Measurements from ENCODE around the gene IQUB. TPM values are rescaled to one million over a fixed set of nuclear protein-coding genes. Genes with fewer than 3 reads are reported as not detected.
"Not testable (repeated sequence)": the region's sequence is repeated elsewhere in the genome, so short reads cannot be mapped to it uniquely, and the experiment has no call there.

The IQUB gene
- total RNA-seq: 0.19 and 0.29 TPM in 2 replicates

DNA sequence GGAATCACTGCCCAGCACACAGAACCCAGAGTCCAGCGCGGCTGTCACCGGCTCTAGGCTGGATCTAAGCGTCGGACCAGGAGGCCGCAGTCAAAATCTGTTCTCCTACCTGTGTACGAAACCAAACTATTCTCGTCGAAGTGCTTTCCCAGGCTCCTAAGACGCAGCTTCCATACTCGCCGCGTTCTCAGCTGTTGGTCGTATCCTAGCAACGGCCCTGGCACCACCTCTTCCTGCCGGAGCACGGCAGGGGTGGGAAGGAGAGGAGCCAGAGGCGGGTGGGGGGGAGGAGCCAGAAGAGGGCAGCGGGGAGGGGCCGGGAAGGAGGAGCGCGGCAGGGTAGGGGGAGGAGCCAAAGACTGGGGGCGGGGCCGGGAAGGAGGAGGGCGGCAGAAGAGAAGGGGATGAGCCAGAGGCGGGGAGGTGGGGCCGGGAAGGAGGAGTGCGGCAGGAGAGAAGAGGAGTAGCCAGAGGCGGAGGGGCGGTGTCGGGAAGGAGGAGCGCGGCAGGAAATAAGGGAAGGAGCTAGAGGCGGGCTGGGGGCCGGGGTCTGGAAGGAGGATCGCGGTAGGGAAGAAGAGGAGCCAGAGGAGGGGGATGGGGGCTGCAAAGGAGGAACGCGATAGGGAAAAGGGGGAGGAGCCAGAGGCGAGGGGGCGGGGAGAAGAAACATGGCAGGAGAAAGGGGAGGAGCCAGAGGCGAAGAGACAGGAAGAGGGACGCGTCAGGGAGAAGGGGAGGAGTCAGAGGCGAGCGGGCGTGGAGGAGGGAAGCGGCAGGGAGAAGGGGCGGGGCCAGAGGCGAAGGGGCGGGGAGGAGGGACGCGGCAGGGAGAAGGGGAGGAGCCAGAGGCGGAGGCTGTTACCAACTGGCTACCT, at the start of gene IQUB:
Gene IQUB (minus strand): TSS at position 213 of the 878 bp plus-strand sequence. CDS start 22,255 bp downstream, outside the sequence.
- peak; percentile 81 for DNase-seq (ENCODE audit: extremely low read depth, low read depth, low spot score)

- no peak for DNase-seq (ENCODE audit: extremely low read depth, low read depth, low spot score)
Measured at GRCh38 chr7:123583821-123584220, 49.4 kb upstream of the IQUB start.

DNA sequence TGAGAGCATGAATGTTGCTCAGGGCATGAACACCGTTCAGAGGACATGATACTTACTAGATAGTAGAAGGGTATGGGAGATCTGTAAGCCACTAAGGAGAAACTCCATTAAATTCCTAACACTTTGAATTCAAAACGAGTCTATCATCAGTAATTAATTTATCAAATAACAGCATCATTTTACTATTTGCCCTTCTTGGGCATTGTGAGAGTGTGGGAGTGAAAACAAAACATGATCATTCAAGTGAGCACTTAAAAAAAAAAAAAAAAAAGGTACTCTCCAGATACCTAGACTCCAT, 46.7 kb upstream of the IQUB start:
- no peak for DNase-seq (ENCODE audit: extremely low read depth, low read depth, low spot score)

GRCh38 chr7:123580406-123581161, 46.2 kb upstream of the IQUB start:
- no peak for DNase-seq (ENCODE audit: extremely low read depth, low read depth, low spot score)

DNA sequence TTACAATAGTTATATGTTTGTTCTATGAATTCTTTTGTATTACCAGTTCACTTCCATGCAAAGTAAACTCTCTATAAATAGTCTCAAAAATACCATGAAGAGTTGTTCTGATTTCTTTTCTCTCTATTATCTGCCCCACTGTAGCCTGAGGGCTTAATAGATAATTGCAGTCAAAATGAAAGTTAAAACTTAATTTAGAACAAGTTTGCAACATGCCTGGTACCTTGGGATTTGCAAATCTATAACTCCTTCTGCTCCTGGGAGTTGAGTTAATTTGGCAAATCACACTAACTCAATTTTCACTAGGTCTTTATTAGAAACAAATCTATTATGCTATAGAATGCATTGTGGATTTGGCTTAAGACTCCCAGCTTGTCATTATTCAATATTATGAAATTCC, 45.0 kb upstream of the IQUB start:
- DNase-seq (ENCODE audit: extremely low read depth, low read depth, low spot score): no peak

- no peak for DNase-seq (ENCODE audit: extremely low read depth, low read depth, low spot score)
Measured at GRCh38 chr7:123573896-123574467, 39.6 kb upstream of the IQUB start.

DNA sequence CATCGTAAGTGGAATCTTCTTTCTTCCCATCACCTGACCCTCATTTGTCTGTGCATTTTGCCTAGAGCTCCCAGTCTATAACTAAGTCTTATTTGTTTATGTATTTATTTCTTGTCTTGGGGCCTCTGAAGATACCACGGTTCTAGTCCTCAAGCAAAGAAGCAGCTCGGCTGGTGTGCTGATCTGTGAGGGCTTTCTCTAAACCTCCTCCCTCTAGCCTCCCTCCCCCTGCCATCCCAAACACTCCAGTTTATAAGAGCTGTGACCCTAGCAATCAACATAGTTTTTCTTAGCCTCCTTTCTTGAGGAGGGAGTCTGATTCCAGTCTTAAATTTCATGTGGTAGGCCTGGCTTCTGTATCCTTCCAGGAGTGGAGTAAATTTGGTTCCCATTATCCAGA, 38.9 kb upstream of the IQUB start:
- no peak for DNase-seq (ENCODE audit: extremely low read depth, low read depth, low spot score)

DNA sequence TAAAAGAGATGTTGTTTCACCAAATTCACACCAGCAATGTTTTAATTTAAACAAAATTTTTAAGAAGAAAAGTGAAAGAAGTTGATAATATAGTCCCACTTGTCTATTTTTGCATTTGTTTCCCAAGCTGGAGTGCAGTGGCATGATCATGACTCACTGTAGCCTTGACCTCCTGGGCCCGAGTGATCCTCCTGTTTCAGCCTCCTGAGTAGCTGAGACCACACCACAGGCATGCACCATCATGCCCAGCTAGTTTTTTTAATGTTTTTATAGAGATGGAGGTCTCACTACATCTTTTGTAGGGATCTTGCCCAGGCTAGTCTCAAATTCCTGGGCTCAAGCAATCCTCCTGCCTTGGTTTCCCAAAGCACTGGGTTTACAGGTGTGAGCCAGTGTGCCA, 37.3 kb upstream of the IQUB start:
- DNase-seq (ENCODE audit: extremely low read depth, low read depth, low spot score): no peak

GRCh38 chr7:123571187-123571586, 36.8 kb upstream of the IQUB start:
- DNase-seq (ENCODE audit: extremely low read depth, low read depth, low spot score): no peak

DNA sequence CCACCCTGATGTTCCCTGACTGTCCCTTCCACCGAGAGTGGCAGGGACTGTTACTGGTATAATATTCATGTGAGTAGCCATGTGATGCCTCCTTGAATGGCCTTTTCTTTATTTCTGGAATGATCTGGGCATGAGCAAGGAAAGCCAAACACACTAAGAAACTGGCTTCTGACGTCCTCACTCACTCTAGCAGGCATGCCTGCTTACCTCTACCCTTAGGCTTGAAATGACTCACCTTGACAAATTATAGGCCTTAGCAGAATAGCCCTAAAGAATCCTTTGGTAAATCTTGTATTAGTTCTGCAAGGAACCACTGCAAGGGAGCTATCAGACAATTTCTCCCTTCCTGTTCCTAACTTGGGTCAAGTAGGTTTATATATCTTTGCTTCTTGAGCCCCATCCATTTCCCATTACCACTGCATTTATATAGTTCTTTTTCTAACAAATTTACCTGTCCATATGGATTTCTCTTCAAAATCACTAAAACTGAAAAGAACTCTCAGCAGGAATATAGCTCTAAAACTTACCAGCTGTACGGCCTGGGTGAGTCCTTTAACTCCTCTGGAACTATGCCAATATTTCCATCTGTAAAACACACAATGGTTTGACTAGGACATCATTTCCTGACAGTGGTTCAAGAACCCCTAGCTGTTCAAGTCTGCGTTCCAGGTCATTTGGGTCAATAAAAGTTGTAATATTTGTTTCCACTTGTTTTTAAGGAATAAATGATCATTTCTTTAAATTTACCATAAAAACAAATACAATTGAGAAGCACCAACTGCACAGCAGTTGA, 36.2 kb upstream of the IQUB start:
- DNase-seq (ENCODE audit: extremely low read depth, low read depth, low spot score): no peak

DNA sequence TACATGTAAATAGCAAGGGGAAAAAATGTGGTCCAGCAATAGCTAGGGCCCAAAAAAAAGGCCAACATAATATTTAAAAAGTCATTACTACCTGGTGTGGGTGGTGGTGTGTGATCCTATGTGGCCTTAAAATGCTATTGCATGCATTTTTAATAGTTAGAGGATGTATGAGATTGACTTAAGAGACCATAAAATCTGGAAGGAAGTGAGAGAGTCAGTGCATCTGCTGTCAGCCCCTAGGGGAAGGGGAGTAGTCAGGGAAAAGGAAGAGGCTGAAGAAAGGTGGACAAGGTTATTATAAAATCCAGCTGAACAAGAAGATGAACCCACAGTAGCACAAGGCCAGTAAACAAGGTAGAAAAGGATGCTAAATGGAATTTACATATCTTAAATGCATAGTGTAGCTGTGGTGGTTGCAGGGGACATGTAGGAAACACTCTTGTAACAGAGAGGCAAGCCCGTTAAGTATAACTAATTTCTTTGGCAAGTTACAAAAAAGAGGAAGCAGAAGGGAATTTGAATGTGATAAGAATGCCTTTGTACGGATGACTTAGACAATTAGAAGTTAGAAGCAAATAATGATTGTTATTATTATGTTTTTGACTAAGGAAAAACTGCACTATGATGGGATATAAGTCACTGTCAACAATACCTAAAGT, 35.1 kb upstream of the IQUB start:
- no peak for DNase-seq (ENCODE audit: extremely low read depth, low read depth, low spot score)

DNA sequence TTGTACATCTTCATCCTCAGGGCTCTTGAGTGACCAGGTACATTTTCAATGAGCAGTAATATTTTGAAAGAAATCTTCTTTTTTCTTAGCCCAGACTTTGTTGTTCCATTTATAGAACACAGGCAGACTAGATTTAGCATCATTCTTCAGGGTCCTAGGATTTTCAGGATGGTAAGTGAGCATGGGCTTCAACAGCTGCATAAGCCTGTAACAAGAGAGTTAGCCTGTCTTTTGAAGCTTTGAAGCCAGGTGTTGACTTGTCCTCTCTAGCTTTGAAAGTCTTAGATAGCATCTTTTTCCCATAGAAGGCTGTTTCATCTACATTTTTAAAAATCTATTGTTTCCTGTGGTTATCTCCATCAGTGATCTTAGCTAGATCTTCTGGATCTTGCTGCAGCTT, 27.7 kb upstream of the IQUB start:
- no peak for DNase-seq (ENCODE audit: extremely low read depth, low read depth, low spot score)

GRCh38 chr7:123558289-123558874, 24.0 kb upstream of the IQUB start:
- no peak for DNase-seq (ENCODE audit: extremely low read depth, low read depth, low spot score)

DNA sequence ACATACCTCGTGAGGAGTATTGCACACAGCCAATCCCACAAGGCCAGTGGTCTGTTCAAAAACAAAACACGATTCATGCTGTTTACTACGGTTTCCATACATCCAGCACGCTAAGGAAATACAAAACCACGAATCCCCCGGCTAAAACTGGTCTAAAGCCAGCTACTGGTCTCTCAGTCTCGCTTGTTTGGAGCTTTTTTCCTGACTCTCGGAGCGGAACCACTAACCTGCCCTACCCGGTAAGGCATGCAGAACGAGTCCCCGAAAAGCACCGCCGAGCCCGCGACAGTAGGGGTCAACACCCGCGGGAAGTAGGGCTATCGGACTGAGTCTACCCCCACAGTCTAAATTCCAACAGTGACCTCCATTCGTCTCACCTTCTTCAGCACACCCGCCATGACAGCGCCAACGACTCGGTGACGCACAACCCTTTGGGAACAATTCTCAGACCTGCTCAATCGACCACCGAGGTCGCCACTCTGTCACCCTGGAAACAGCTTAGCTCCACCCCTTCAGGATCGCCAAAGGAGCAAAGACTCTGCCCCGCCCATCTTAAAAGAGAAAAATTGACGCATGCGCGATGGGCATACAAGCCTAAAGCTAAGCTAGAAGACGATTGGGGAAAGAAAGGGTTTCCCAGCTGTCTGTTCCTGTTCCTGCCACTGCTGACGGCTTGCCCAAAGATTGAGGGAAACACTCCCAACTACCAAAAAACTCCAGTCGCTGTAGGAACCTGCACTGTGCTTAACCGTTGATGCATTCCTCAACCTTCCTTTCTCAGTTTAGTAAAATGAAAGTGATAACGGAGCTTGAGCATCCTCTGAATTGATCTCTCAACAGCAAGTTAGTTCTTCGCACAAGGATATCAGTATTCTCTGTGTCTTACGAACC, 23.2 kb upstream of the IQUB start, which contains the start of gene NDUFA5:
Gene NDUFA5 (minus strand): TSS at position 421 of the 891 bp plus-strand sequence. CDS start 23 bp downstream, at position 398.
- DNase-seq (ENCODE audit: extremely low read depth, low read depth, low spot score): peak; percentile 95

GRCh38 chr7:123557016-123557397, 22.6 kb upstream of the IQUB start:
- no peak for DNase-seq (ENCODE audit: extremely low read depth, low read depth, low spot score)

DNA sequence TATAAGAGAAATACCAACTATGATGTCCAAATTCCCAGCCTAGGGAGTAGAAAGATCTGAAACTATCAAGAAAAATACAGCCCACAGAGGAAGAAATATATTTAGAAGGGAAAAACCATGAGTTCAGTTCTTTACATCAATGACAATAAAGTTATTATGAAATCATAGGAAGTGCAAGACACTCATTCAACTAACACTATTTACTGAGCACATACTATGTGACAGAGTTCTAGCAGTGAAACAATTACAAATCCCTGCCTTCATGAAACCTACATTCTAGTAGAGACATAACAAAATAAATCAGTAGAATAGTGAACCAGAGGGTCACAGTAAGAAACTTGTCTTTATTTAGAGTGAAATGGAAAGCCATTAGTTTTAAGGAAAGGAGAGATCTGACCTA, 21.1 kb upstream of the IQUB start:
- no peak for DNase-seq (ENCODE audit: extremely low read depth, low read depth, low spot score)

DNA sequence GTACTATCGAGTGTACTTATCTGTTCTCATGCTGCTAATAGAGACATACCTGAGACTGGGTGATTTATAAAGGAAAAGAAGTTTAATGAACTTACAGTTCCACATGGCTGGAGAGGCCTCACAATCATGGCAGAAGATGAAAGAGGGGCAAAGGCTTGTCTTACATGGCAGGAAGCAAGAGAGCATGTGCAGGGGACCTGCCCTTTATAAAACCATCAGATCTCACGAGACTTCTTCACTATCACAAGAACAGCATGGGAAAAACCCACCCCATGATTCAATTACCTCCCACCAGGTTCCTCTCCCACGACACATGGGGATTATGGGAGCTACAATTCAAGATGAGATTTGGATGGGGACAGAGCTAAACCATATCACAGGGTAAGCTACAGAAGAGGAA, 18.8 kb upstream of the IQUB start:
- no peak for DNase-seq (ENCODE audit: extremely low read depth, low read depth, low spot score)

- no peak for DNase-seq (ENCODE audit: extremely low read depth, low read depth, low spot score)
Measured at GRCh38 chr7:123552641-123553040, 18.2 kb upstream of the IQUB start.

DNA sequence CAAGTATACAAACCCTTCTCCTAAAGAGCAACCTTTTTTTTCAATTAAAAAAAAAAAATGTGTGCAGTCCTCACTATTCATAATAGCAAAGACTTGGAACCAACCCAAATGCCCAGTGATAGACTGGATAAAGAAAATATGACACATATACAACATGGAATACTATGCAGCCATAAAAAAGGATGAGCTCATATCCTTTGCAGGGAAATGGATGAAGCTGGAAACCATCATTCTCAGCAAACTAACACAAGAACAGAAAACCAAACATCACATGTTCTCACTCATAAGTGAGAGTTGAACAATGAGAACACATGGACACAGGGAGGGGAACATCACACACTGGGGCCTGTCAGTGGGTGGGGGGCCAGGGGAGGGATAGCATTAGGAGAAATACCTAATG, 17.7 kb upstream of the IQUB start:
- not testable (repeated sequence) for DNase-seq (ENCODE audit: extremely low read depth, low read depth, low spot score)
